GM12865 (cell line): ENCODE data around the gene MEGF11.

ENCODE experiments used
- DNase-seq: peaks from one replicate; pipeline ENCODE4 v3.0.0; 2010; ENCODE audit warnings: low read depth
- H3K4me3 ChIP-seq: 2 replicates; pipeline ENCODE4 v1.5.1; 2011; ENCODE audit warnings: mild to moderate bottlenecking, low read depth, low read length, control low read depth
- TF ChIP-seq, protein P1 (sequence below): IDR thresholded peaks from 2 replicates; pipeline ENCODE4 v1.5.1; 2011; ENCODE audit warnings: low read length, control low read depth, low read depth, inconsistent platforms; ENCODE audit not compliant: insufficient read depth; ENCODE audit errors: missing control alignments

The MEGF11 gene

DNA sequence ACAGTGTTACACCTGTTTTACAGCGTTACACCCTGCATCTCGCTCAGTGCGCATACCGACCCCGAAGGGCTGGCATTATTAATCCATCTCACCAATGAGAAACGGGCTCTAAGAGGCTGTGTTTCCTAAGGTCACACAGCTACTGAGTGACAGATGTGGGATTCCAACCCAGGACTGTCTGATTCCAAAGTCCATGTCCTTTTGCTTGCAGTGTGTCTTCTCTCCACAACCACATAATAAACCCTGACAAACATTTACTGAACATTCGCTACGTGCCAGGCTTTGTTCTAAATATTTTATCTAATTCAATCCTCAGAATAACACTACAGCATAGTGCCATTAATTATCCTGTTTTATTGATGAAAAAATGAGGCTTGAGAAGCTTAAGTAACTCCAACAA lies 305.2 kb downstream of the MEGF11 start:
- H3K4me3 ChIP-seq, result no peak overlapping the region
- TF ChIP-seq, protein P1, sequence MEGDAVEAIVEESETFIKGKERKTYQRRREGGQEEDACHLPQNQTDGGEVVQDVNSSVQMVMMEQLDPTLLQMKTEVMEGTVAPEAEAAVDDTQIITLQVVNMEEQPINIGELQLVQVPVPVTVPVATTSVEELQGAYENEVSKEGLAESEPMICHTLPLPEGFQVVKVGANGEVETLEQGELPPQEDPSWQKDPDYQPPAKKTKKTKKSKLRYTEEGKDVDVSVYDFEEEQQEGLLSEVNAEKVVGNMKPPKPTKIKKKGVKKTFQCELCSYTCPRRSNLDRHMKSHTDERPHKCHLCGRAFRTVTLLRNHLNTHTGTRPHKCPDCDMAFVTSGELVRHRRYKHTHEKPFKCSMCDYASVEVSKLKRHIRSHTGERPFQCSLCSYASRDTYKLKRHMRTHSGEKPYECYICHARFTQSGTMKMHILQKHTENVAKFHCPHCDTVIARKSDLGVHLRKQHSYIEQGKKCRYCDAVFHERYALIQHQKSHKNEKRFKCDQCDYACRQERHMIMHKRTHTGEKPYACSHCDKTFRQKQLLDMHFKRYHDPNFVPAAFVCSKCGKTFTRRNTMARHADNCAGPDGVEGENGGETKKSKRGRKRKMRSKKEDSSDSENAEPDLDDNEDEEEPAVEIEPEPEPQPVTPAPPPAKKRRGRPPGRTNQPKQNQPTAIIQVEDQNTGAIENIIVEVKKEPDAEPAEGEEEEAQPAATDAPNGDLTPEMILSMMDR, result no peak
- no peak for DNase-seq

DNA sequence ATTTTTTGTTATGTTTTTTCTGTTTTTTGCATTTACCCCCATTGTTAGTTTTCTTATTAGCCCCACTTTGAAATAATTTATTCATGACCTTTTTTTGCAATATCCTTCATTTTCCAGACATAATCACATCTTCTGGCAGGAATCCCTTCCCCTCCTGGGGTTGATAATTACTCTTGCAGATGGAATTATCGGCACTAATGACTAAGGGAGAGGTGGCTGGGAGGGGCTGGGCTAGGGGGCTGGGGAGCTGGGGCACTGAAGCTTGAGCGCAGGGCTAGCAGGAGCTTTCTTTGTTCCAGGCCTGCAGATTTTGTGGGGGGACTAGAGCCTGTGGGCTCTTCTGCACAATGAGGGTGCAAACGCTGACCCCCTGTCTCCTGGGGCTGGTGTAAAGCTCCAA lies 306.5 kb downstream of the MEGF11 start:
- H3K4me3 ChIP-seq, result no peak overlapping the region
- TF ChIP-seq, protein P1, result no peak
- no peak for DNase-seq

DNA sequence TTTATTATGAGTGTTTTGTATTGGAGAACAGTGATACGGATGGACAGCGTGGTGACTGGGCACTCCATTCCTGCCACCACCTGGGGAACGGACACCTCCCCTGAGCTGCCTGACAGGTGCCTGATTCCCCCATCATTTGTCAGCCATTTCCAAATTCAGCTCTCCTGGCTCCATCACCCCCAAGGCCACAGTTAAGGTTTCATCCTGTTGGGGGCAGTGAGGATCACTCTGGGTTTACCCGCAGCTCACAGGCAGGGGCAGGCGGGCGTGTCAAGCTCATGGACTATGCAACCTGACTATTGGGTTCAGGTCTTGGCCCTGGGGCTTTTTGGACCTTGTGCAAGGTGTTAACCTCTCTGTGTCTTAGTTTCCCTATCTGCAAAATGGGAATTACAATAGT lies 307.9 kb downstream of the MEGF11 start:
- TF ChIP-seq, protein P1, result no peak
- H3K4me3 ChIP-seq, result no peak overlapping the region
- DNase-seq, result no peak

DNA sequence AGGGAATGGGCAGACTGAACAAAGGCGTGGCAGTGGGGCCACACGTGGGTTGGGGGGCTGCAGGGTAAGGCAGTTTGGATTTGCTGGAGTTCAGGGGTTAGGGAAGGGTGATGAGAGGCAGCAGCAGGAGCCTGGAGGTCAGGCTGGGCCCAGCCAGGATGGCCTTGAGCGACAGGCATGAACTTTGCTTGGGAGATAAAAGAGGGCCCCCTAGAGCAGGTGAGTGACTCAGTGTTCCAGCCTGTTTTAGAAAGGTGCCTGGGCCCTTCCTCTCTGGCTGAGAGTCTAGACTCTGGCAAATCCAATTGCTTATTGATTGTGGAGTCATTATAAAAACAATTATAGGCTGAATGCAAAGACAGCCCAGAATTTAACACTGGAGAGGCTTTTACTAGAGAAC lies 309.1 kb downstream of the MEGF11 start:
- DNase-seq, result no peak
- H3K4me3 ChIP-seq, result no peak overlapping the region
- TF ChIP-seq, protein P1, result no peak

DNA sequence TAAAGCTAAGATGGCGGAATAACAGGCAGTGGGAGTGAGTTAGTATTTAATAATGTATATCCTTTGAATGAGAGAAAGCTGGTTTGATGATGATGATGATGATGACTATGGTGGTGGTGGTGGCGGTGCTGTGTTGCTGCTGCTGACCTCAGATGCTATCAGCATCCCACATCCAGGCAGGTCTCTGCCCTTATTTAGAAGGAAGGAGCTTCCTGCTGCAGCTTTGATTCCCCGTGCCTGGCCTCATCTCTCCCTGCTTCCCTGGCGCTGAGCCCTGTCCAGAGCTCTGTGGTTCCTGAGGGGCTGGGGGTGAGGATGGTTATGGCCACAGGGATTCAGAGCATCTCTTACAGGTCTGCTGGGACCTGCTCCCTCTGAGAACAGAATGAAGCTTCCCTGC lies 311.1 kb downstream of the MEGF11 start:
- TF ChIP-seq, protein P1, result no peak
- no peak overlapping the region for H3K4me3 ChIP-seq
- DNase-seq, result no peak

DNA sequence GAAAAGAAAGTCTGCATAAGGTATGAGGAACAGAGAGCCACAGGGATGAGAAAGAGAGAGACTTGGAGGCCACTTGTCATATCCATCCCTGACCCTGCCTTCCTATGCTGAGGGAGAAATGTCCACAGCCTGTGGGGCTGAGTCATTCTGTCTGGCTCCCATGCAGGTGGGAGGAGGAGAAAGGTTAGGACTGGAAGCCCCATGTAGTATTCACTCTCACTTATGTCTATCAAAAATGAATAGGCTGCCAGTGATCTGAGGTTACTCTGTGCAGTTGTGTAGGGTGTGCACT lies 313.0 kb downstream of the MEGF11 start:
- TF ChIP-seq, protein P1, result no peak
- DNase-seq, result no peak
- no peak overlapping the region for H3K4me3 ChIP-seq

DNA sequence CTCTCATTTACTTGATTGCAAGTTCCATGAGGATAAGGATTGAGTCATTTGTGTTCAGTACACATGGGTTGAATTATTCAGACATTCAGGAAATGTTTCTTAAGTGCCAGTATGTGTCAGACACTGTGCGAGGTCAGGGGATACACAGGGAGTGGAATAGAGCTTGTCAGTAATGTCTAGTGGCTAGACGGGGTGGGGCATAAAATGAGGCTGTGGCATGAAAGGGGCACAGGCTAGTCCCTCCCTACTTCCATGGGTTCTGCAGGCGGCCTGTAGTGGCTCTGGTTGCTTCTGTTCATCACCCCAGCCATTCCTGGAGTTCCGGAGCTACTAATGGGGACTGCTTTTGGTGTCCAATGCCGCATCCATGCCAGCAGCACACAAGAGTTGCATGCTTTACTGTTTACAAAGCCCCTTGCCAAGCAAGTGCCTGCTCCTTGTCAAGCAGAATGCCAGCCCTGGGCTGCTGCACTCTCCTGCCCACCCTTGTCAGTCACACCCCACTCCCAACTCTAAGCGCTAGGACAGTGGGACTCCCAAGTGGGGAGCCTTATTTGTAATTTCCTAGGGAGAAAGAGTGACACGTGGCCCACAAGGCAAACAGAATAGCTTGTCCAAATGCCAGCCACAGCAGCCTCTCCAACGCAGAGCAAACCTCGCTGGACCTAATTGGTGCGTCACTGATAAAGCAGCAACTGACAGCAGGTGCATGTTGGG lies 313.5 kb downstream of the MEGF11 start:
- H3K4me3 ChIP-seq, result no peak overlapping the region
- DNase-seq, result no peak
- TF ChIP-seq, protein P1, result no peak
